ENCODE results near the gene RCL1.
"Not testable (repeated sequence)": the region's sequence is repeated elsewhere in the genome, so short reads cannot be mapped to it uniquely, and the experiment has no call there.

Gene RCL1

DNA sequence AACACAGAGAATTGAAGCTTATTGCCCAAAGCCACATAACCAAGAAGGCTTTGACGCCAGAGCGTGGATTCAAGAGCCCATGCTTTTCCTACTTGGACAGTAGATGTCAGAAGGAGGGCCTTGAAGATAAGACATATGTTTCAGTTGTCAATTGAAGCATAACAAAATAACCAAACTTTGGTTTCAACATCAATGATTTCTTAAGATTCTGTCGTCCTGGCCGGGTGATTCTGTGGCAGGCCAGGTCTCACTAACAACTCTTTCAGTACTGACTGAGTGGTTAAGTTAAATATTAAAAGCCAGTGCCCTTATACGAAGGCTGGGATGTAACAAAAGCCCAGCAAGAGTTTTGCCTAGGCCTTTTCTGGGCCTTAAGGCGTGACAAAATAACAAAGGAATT is 94.0 kb downstream of the RCL1 start:
- Histone ChIP-seq H3K9me3 (ENCODE audit: control insufficient read depth, insufficient read depth, low read length) (no peaks in the 10 kb centered on the region), H3K36me3 (ENCODE audit: control insufficient read depth, insufficient read depth, low read length) (no peaks in the 10 kb centered on the region), H3K4me1 (ENCODE audit: control insufficient read depth, insufficient read depth, low read length) (peaks cover 11% of the 10 kb centered on the region), H3K27me3 (ENCODE audit: control insufficient read depth, insufficient read depth, low read length) (no peaks in the 10 kb centered on the region), H3K4me3 (ENCODE audit: low read depth, low read length) (no peak overlapping the region), H3K27ac (ENCODE audit: low read depth, low read length) (peak overlapping the region; percentile 26), H3K9ac (ENCODE audit: low read depth, low read length) (no peak overlapping the region)

DNA sequence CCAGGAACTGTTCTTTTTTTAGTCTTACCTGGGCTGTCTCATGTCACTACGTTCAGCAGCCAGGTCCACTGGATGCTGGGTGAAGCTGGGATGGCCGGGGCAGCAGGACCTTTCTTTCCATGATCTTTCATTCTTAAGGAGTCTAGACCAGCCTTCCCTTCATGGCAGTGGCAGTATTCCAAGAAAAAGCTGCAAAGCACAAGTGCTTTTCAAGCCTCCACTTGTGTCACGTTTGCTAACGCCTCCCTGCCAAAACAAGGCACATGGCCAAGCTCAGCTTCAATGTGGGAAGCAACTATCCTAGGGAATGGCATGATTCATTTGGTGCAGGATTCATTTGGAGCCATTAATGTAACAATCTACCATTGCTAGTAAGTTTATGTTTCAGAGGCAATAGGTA is 94.8 kb downstream of the RCL1 start:
- Histone ChIP-seq H3K27me3 (ENCODE audit: control insufficient read depth, insufficient read depth, low read length) (no peaks in the 10 kb centered on the region), H3K4me1 (ENCODE audit: control insufficient read depth, insufficient read depth, low read length) (peaks cover 11% of the 10 kb centered on the region), H3K27ac (ENCODE audit: low read depth, low read length) (peak overlapping the region; percentile 59), H3K9ac (ENCODE audit: low read depth, low read length) (no peak overlapping the region), H3K9me3 (ENCODE audit: control insufficient read depth, insufficient read depth, low read length) (no peaks in the 10 kb centered on the region), H3K36me3 (ENCODE audit: control insufficient read depth, insufficient read depth, low read length) (no peaks in the 10 kb centered on the region), H3K4me3 (ENCODE audit: low read depth, low read length) (no peak overlapping the region)

DNA sequence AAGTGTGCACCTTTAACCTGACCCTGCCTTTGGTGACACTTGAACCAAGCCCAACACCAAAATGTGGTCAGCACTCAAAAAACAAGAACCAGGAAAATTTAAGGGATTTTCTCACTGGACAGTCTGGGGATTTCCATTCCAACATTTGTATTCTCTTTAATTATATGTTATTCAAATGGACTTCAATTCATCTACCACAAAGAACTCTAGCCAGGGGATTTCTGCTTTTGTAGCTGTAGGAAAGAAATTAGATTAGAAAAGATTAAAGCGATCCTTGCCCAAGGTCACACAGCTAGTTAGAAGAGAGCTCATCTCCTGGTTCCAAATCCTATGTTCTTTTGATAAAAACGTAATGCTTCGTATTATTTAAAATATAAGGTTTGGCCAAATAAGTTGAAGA is 97.5 kb downstream of the RCL1 start:
- H3K4me1 ChIP-seq (ENCODE audit: control insufficient read depth, insufficient read depth, low read length) = peaks cover 11% of the 10 kb centered on the region
- H3K27me3 ChIP-seq (ENCODE audit: control insufficient read depth, insufficient read depth, low read length) = no peaks in the 10 kb centered on the region
- no peak overlapping the region for H3K9ac ChIP-seq (ENCODE audit: low read depth, low read length)
- H3K4me3 ChIP-seq (ENCODE audit: low read depth, low read length) = no peak overlapping the region
- no peaks in the 10 kb centered on the region for H3K36me3 ChIP-seq (ENCODE audit: control insufficient read depth, insufficient read depth, low read length)
- H3K27ac ChIP-seq (ENCODE audit: low read depth, low read length) = no peak overlapping the region
- no peaks in the 10 kb centered on the region for H3K9me3 ChIP-seq (ENCODE audit: control insufficient read depth, insufficient read depth, low read length)

GRCh38 chr9:4890929-4891328 is 98.2 kb downstream of the RCL1 start:
- H3K27ac ChIP-seq (ENCODE audit: low read depth, low read length) = no peak overlapping the region
- H3K9me3 ChIP-seq (ENCODE audit: control insufficient read depth, insufficient read depth, low read length) = no peaks in the 10 kb centered on the region
- H3K4me3 ChIP-seq (ENCODE audit: low read depth, low read length) = no peak overlapping the region
- no peak overlapping the region for H3K9ac ChIP-seq (ENCODE audit: low read depth, low read length)
- peaks cover 11% of the 10 kb centered on the region for H3K4me1 ChIP-seq (ENCODE audit: control insufficient read depth, insufficient read depth, low read length)
- H3K27me3 ChIP-seq (ENCODE audit: control insufficient read depth, insufficient read depth, low read length) = no peaks in the 10 kb centered on the region
- H3K36me3 ChIP-seq (ENCODE audit: control insufficient read depth, insufficient read depth, low read length) = no peaks in the 10 kb centered on the region

- Histone ChIP-seq H3K4me1 (ENCODE audit: control insufficient read depth, insufficient read depth, low read length) (peaks cover 8% of the 10 kb centered on the region), H3K27me3 (ENCODE audit: control insufficient read depth, insufficient read depth, low read length) (no peaks in the 10 kb centered on the region), H3K27ac (ENCODE audit: low read depth, low read length) (no peak overlapping the region), H3K4me3 (ENCODE audit: low read depth, low read length) (no peak overlapping the region), H3K9ac (ENCODE audit: low read depth, low read length) (no peak overlapping the region), H3K9me3 (ENCODE audit: control insufficient read depth, insufficient read depth, low read length) (no peaks in the 10 kb centered on the region), H3K36me3 (ENCODE audit: control insufficient read depth, insufficient read depth, low read length) (no peaks in the 10 kb centered on the region)
These were observed 98.9 kb downstream of the RCL1 start for GRCh38 chr9:4891674-4892073.

DNA sequence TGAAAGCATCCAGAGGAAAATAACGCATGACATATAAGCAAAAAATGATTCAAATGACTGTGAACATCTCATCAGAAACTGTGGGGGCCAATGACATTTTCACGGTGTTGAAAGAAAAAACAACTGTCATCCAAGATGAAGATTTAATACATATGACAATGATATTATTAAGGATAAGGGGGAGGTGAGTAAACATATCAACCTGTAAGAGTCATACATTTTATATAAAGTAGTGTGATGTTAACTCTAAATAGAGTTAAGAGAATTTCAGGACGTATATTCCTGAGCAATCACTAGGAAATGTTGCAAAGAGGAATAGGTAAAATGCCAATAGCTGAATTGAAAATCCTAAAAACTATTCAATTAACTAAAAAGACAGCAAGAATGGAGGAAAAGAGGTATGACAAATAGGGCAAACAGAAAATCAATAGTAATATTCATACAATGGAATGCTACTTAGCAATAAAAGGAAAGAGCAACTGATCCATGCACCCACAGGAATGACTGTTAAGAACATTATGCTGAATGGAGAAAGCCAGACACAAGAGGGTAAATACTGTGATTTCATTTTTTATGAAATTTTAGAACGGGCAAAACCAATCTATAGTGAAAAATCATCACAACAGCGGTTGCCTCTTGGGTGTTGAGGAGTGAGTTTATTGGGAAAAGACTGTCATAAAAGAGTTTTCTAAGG is 99.9 kb downstream of the RCL1 start:
- no peaks in the 10 kb centered on the region for H3K27me3 ChIP-seq (ENCODE audit: control insufficient read depth, insufficient read depth, low read length)
- no peak overlapping the region for H3K27ac ChIP-seq (ENCODE audit: low read depth, low read length)
- peaks cover 3% of the 10 kb centered on the region; the same call in 1 of the 2 replicates for H3K4me1 ChIP-seq (ENCODE audit: control insufficient read depth, insufficient read depth, low read length)
- H3K9ac ChIP-seq (ENCODE audit: low read depth, low read length) = no peak overlapping the region
- no peaks in the 10 kb centered on the region for H3K36me3 ChIP-seq (ENCODE audit: control insufficient read depth, insufficient read depth, low read length)
- H3K9me3 ChIP-seq (ENCODE audit: control insufficient read depth, insufficient read depth, low read length) = no peaks in the 10 kb centered on the region
- no peak overlapping the region for H3K4me3 ChIP-seq (ENCODE audit: low read depth, low read length)

DNA sequence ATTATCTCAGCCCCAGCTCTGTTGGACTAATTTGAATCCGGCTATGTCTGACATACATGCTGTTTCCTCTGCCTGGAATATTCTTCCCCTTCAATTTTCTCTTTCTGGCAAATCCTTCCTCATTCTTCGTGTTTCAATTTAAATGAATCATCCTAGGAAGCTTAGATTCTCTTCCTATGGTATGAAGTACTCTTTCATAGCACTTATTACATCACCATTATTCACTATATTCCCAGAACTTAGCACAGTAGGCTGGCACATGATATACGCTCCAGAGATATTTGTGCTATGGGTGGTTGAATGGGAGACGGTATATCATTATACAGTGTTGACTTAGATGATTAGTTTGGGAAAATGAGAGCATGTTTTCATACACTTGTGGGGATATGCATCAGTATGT is 101.3 kb downstream of the RCL1 start:
- Histone ChIP-seq H3K4me1 (ENCODE audit: control insufficient read depth, insufficient read depth, low read length) (no peaks in the 10 kb centered on the region), H3K27me3 (ENCODE audit: control insufficient read depth, insufficient read depth, low read length) (no peaks in the 10 kb centered on the region), H3K4me3 (ENCODE audit: low read depth, low read length) (no peak overlapping the region), H3K36me3 (ENCODE audit: control insufficient read depth, insufficient read depth, low read length) (no peaks in the 10 kb centered on the region), H3K9me3 (ENCODE audit: control insufficient read depth, insufficient read depth, low read length) (no peaks in the 10 kb centered on the region), H3K9ac (ENCODE audit: low read depth, low read length) (no peak overlapping the region), H3K27ac (ENCODE audit: low read depth, low read length) (no peak overlapping the region)

- not testable (repeated sequence) for H3K36me3 ChIP-seq (ENCODE audit: control insufficient read depth, insufficient read depth, low read length); H3K9ac ChIP-seq (ENCODE audit: low read depth, low read length); H3K27ac ChIP-seq (ENCODE audit: low read depth, low read length); H3K4me1 ChIP-seq (ENCODE audit: control insufficient read depth, insufficient read depth, low read length); H3K9me3 ChIP-seq (ENCODE audit: control insufficient read depth, insufficient read depth, low read length); H3K4me3 ChIP-seq (ENCODE audit: low read depth, low read length); H3K27me3 ChIP-seq (ENCODE audit: control insufficient read depth, insufficient read depth, low read length)
These were observed 107.1 kb downstream of the RCL1 start for GRCh38 chr9:4899853-4900252.

- H3K9ac ChIP-seq (ENCODE audit: low read depth, low read length); H3K4me3 ChIP-seq (ENCODE audit: low read depth, low read length): not testable (repeated sequence)
These were observed 108.8 kb downstream of the RCL1 start for GRCh38 chr9:4901401-4902134.

DNA sequence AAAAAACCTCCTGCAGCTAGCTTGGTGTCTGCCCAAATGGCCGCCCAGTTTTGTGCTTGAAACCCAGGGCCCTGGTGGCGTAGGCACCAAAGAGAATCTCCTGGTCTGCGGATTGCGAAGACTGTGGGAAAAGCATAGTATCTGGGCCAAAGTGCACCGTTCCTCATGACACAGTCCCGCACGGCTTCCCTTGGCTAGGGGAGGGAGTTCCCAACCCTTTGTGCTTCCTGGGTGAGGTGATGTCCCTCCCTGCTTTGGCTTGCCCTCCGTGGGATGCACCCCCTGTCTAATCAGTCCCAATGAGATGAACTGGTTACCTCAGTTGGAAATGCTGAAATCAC is 109.4 kb downstream of the RCL1 start:
- H3K9ac ChIP-seq (ENCODE audit: low read depth, low read length) = no peak overlapping the region
- peaks cover 5% of the 10 kb centered on the region; the same call in 1 of the 2 replicates for H3K4me1 ChIP-seq (ENCODE audit: control insufficient read depth, insufficient read depth, low read length)
- H3K9me3 ChIP-seq (ENCODE audit: control insufficient read depth, insufficient read depth, low read length) = no peaks in the 10 kb centered on the region
- no peaks in the 10 kb centered on the region for H3K36me3 ChIP-seq (ENCODE audit: control insufficient read depth, insufficient read depth, low read length)
- H3K4me3 ChIP-seq (ENCODE audit: low read depth, low read length) = no peak overlapping the region
- H3K27me3 ChIP-seq (ENCODE audit: control insufficient read depth, insufficient read depth, low read length) = no peaks in the 10 kb centered on the region
- no peak overlapping the region for H3K27ac ChIP-seq (ENCODE audit: low read depth, low read length)

More at GRCh38 chr9:4901401-4902134, 108.8 kb downstream of the RCL1 start:
- not testable (repeated sequence) for H3K36me3 ChIP-seq (ENCODE audit: control insufficient read depth, insufficient read depth, low read length); H3K4me1 ChIP-seq (ENCODE audit: control insufficient read depth, insufficient read depth, low read length); H3K27ac ChIP-seq (ENCODE audit: low read depth, low read length); H3K9me3 ChIP-seq (ENCODE audit: control insufficient read depth, insufficient read depth, low read length); H3K27me3 ChIP-seq (ENCODE audit: control insufficient read depth, insufficient read depth, low read length)

GRCh38 chr9:4904322-4905134 is 111.8 kb downstream of the RCL1 start:
- Histone ChIP-seq H3K9me3 (ENCODE audit: control insufficient read depth, insufficient read depth, low read length) (no peaks in the 10 kb centered on the region), H3K36me3 (ENCODE audit: control insufficient read depth, insufficient read depth, low read length) (no peaks in the 10 kb centered on the region), H3K4me3 (ENCODE audit: low read depth, low read length) (no peak overlapping the region), H3K27me3 (ENCODE audit: control insufficient read depth, insufficient read depth, low read length) (no peaks in the 10 kb centered on the region), H3K27ac (ENCODE audit: low read depth, low read length) (no peak overlapping the region), H3K9ac (ENCODE audit: low read depth, low read length) (no peak overlapping the region), H3K4me1 (ENCODE audit: control insufficient read depth, insufficient read depth, low read length) (peaks cover 5% of the 10 kb centered on the region; the same call in 1 of the 2 replicates)
